HepG2 (cell line): ENCODE data around the gene UNC5CL. TPM values are rescaled to one million over a fixed set of nuclear protein-coding genes. Genes with fewer than 3 reads are reported as not detected.
A peak's percentile ranks its signal among the peaks of the same experiment; 100 is the strongest.

Experiments
- ATAC-seq: fragments of 200-7000 bp; cut with Tn5 transposase; 3 replicates; pipeline ENCODE4 v1.9.1; 2020; ENCODE audit warnings: mild to moderate bottlenecking, moderate library complexity
- BruUV-seq: library from RNA; stranded (reverse); fragments of 400-500 nt; replicated peaks from 2 replicates; lab custom pipeline; 2021; lab: Mats Ljungman, UMichigan
- CTCF ChIA-PET: fragments of 300-600 bp; formaldehyde crosslinking; extraction: SDS; loops from one replicate; lab custom pipeline; 2021; ENCODE audit warnings: low total read pairs, inconsistent platforms, low intra/inter-chr PET ratio; lab: Yijun Ruan, JAX
- POLR2A ChIA-PET: fragments of 350-600 bp; sonication (Branson Sonifier 250); formaldehyde crosslinking; loops from one replicate; lab custom pipeline; 2020; ENCODE audit warnings: antibody characterized with exemption, inconsistent platforms; lab: Yijun Ruan, JAX
- DNase-seq: peaks from one replicate; pipeline ENCODE4 v3.0.0-alpha.2; 2015; ENCODE audit warnings: low spot score
- FAIRE-seq: peaks from 3 replicates; lab custom pipeline; 2011; peaks lifted over from hg19 to GRCh38; lab: Jason Lieb, UNC
- H2AFZ ChIP-seq: one replicate; pipeline ENCODE4 v1.6.1; 2011; ENCODE audit warnings: low read length, inconsistent platforms
- H3K27ac ChIP-seq: fragments of 300-600 bp; 3 replicates; pipeline ENCODE4 v1.8.0; 2011; ENCODE audit warnings: mixed run types, mild to moderate bottlenecking, mixed read lengths, low read length, inconsistent platforms; ENCODE audit not compliant: insufficient read depth; ENCODE audit errors: extremely low read length
- H3K27me3 ChIP-seq, 2 experiments: fragments of 200-600 bp in 1 of 2; 2 replicates in 1 of 2; 3 replicates in 1 of 2; pipeline versions ENCODE4 v1.6.0 to v1.8.0; 2011; ENCODE audit warnings: low read length in 2 of 2, mild to moderate bottlenecking in 2 of 2, moderate library complexity in 2 of 2, inconsistent platforms in 1 of 2; ENCODE audit not compliant: insufficient read depth in 2 of 2, control insufficient read depth in 1 of 2
- H3K36me3 ChIP-seq, 2 experiments: fragments of 200-600 bp in 1 of 2; replicated peaks in 1 of 2; 2 replicates in 1 of 2; 3 replicates in 1 of 2; pipeline versions ENCODE4 v1.5.1 to v1.8.0; 2011; ENCODE audit warnings: low read length in 2 of 2, inconsistent platforms in 1 of 2; ENCODE audit not compliant: insufficient read depth in 2 of 2, control insufficient read depth in 1 of 2
- H3K4me1 ChIP-seq: 2 replicates; pipeline ENCODE4 v1.5.1; 2012; ENCODE audit warnings: low read length, inconsistent platforms; ENCODE audit not compliant: insufficient read depth
- H3K4me2 ChIP-seq: 2 replicates; pipeline ENCODE4 v1.6.0; 2011; ENCODE audit warnings: low read depth, low read length, inconsistent platforms
- H3K4me3 ChIP-seq, 3 experiments: fragments of 200-600 bp in 1 of 3; sonication (generic), shearing (Covaris generic) in 1 of 3; replicated peaks in 1 of 3; 2 replicates each; pipeline ENCODE4 v1.5.1; 2011 to 2016; ENCODE audit warnings: low read length in 3 of 3, inconsistent platforms in 2 of 3, low read depth in 2 of 3, mild to moderate bottlenecking in 2 of 3, control low read depth in 1 of 3, mixed read lengths in 1 of 3; ENCODE audit not compliant: insufficient read depth in 1 of 3
- H3K79me2 ChIP-seq: one replicate; pipeline ENCODE4 v1.6.1; 2011; ENCODE audit warnings: low read length, inconsistent platforms; ENCODE audit not compliant: insufficient read depth
- H3K9ac ChIP-seq: 2 replicates; pipeline ENCODE4 v1.6.0; 2011; ENCODE audit warnings: mild to moderate bottlenecking, low read depth, low read length, inconsistent platforms; ENCODE audit not compliant: insufficient read depth
- H3K9me3 ChIP-seq: 2 replicates; pipeline ENCODE4 v1.5.1; 2012; ENCODE audit warnings: mild to moderate bottlenecking, low read length
- H4K20me1 ChIP-seq: 2 replicates; pipeline ENCODE4 v1.6.0; 2011; ENCODE audit warnings: inconsistent platforms, mild to moderate bottlenecking, low read length, moderate library complexity; ENCODE audit not compliant: insufficient read depth
- CEBPB ChIP-seq: IDR thresholded peaks from 2 replicates; pipeline ENCODE4 v1.6.1; 2011; ENCODE audit warnings: low read depth, low read length, improper control_type of control experiment, borderline replicate concordance
- ELF4 ChIP-seq: sonication (generic); formaldehyde crosslinking; IDR thresholded peaks from 2 replicates; pipeline ENCODE4 v1.5.0; 2020; ENCODE audit warnings: missing genetic modification reagents, mild to moderate bottlenecking, moderate library complexity, borderline replicate concordance
- FOXA1 ChIP-seq, 2 experiments: fragments of 450-650 bp in 1 of 2; sonication (generic) in 1 of 2; formaldehyde crosslinking in 1 of 2; IDR thresholded peaks; 2 replicates each; pipeline versions ENCODE4 v1.4.0 to v1.6.1; 2016 to 2020; ENCODE audit warnings: missing genetic modification reagents in 1 of 2
- GATAD2A ChIP-seq: IDR thresholded peaks from 2 replicates; pipeline ENCODE4 v1.6.1; 2016
- MAX ChIP-seq: IDR thresholded peaks from 2 replicates; pipeline ENCODE4 v1.6.1; 2012; ENCODE audit warnings: inconsistent platforms
- MAZ ChIP-seq, 2 experiments: sonication (generic) in 1 of 2; formaldehyde crosslinking in 1 of 2; IDR thresholded peaks; 2 replicates each; pipeline versions ENCODE4 v1.5.0 to v1.6.1; 2012 to 2020; ENCODE audit warnings: low read depth in 2 of 2, mild to moderate bottlenecking in 2 of 2, borderline replicate concordance in 1 of 2, improper control_type of control experiment in 1 of 2, low read length in 1 of 2, missing genetic modification reagents in 1 of 2, moderate library complexity in 1 of 2
- RBFOX2 ChIP-seq: fragments of 200-400 bp; formaldehyde crosslinking; IDR thresholded peaks from 2 replicates; pipeline ENCODE4 v1.6.1; 2017; ENCODE audit warnings: low read depth, mild to moderate bottlenecking, low read length
- TFDP1 ChIP-seq: IDR thresholded peaks from 2 replicates; pipeline ENCODE4 v1.6.1; 2016; ENCODE audit warnings: missing compliant biosample characterization, missing genetic modification reagents, borderline replicate concordance
- ZBED4 ChIP-seq: sonication (generic); formaldehyde crosslinking; IDR thresholded peaks from 2 replicates; pipeline ENCODE4 v1.4.0; 2020; ENCODE audit warnings: missing genetic modification reagents, borderline replicate concordance
- ZNF292 ChIP-seq: sonication (generic); formaldehyde crosslinking; IDR thresholded peaks from 2 replicates; pipeline ENCODE4 v1.8.1; 2022; ENCODE audit warnings: mild to moderate bottlenecking, low read depth, missing genetic modification reagents, borderline replicate concordance
- ZNF772 ChIP-seq: sonication (generic); formaldehyde crosslinking; IDR thresholded peaks from 2 replicates; pipeline ENCODE4 v1.5.0; 2020; ENCODE audit warnings: mild to moderate bottlenecking, missing genetic modification reagents
- WGBS: methylation state at CpG from one replicate; pipeline ENCODE4 v1.1.6; 2017; ENCODE audit warnings: low lambda C conversion rate; 5-methylcytosine and 5-hydroxymethylcytosine counted together
- in situ Hi-C: cut with HindIII; loops from 2 replicates; pipeline ENCODE4 v1.10.0; 2017; ENCODE audit warnings: low pct_unique_long_range_greater_than_20kb; ENCODE audit not compliant: extremely low pct_ligation_motif_present
- intact Hi-C: fragments of 100-400 bp; cut with micrococcal nuclease; formaldehyde crosslinking; loops from one replicate; pipeline ENCODE4 v1.10.0; 2022; ENCODE audit not compliant: unreplicated experiment
- polyA plus RNA-seq, 8 experiments: library from polyadenylated mRNA; depleted of rRNA in 3 of 8; stranded (reverse) in 7 of 8; unstranded in 1 of 8; fragments of >200 nt; fragmentation: Illumina TruSeq in 4 of 8; extraction: Trizol in 4 of 8; gene quantifications; 2 replicates each; pipeline versions ENCODE4 v1.2.1 to v1.2.3, GENCODE V29; 2011 to 2016; ENCODE audit warnings: low read depth in 4 of 8, missing spikeins in 1 of 8, mixed read lengths in 1 of 8; ENCODE audit not compliant: insufficient read depth in 1 of 8
- total RNA-seq, 5 experiments: library from RNA; depleted of rRNA; stranded (reverse); fragments of >200 nt; fragmentation: Illumina TruSeq; extraction: Trizol; gene quantifications; 2 replicates each; pipeline ENCODE4 v1.2.3, GENCODE V29; 2016; ENCODE audit warnings: low read depth in 1 of 5
- TF ChIP-seq, protein P1 (sequence below): IDR thresholded peaks from 2 replicates; pipeline ENCODE4 v1.6.1; 2016; ENCODE audit warnings: mild to moderate bottlenecking

The UNC5CL gene
- total and polyA plus RNA-seq, 2 of the 13 experiments (the other 11 are each of a cell fraction or from before 2014, with no cell fraction given), result 2.4 to 2.5 TPM

DNA sequence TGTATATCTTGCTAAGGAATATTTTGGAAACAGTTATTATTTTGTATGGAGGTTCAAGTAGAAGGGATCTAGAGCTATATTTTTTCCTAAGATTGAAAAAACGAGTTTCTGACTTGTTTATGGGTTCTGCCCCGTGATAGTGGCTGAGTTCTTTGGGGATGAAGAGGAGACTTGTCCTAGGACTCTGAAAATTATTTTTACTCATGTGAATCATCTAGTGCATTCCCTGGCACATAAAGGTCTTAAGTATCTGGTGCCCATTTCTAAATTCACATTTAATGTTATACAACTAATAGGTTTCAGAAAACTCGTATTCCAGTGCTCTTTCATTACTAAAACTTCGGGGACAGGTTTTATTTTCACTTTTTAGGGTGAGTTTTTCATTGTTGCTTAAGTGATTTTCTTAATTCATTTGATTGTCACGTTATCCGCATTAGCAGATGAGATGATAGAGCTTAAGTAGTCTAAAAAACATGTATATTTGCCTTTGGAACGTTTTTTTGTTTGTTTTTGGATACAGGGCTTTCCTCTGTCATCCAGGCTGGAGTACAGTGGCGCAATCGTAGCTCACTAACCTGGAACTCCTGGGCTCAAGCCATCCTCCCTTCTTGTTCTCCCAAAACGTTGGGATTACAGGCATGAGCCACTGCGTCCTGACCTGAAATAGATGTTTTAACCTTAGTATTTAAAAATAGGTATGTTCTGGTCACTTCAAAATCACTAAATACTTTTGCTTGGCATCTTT, 35.8 kb upstream of the UNC5CL start (continued):
- TF ChIP-seq FOXA1 (IDR thresholded peaks at IDR 0.05) (no peak), FOXA1 (CRISPR knock-in tag; IDR thresholded peaks at IDR 0.05) (peak; percentile 33; the same call in 1 of the 2 replicates), ELF4 (CRISPR knock-in tag) (peak; percentile 41; the same call in 1 of the 2 replicates), CEBPB (peak; percentile 85), GATAD2A (CRISPR knock-in tag) (peak; percentile 44; the same call in 1 of the 2 replicates), MAZ (IDR thresholded peaks at IDR 0.05; ENCODE audit: borderline replicate concordance, low read depth, low read length) (no peak), MAZ (CRISPR knock-in tag; IDR thresholded peaks at IDR 0.05; ENCODE audit: low read depth) (no peak), RBFOX2 (peak; percentile 40; the same call in 1 of the 2 replicates)

DNA sequence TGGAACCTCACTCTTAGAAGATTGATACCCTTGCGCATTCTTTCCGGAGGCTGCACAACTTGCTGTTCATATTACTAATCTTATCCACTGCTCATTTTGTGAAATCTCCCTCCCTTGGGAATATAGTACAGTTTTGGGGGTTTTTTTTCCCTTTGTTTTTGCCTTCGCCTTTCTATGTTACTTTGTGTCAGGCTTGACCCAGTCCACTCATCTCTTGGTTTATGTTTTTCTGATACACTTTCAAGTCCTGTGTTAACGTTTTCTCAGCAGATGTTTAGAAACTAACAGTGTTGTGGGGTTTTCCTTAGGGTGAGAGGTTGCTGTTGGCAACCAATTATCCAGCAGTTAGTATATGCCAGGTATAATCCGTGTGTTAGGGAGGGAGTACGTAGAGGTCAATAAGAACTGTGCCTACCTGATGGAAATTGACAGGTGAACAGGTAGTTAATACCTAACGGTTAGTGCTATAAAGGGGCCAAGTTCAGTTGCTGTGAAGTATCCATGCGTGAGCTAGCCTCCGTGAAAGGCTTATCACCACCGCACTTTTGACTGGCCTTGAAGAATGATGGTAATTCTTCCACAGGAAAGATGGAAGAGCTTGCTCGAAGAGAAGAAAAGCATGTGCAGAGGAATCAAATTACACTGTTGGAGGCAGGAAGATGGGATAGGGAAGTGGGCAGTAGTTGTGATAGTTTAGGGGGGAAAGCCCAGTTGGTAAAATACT, 35.1 kb upstream of the UNC5CL start:
- H3K9ac ChIP-seq, result peak overlapping the region; percentile 99
- DNase-seq, result no peak
- peaks cover 4 to 10% of the 10 kb centered on the region in 2 experiments for H3K36me3 ChIP-seq
- ATAC-seq, result no peak
- peaks cover 63% of the 10 kb centered on the region for H3K79me2 ChIP-seq
- BruUV-seq, result TSS peak; percentile 64
- in situ Hi-C loops (loop anchor here (5.0 kb wide), 1 partner anchor 77 kb away; no protein-coding TSS in a partner anchor), intact Hi-C loops (loop anchor here (2.0 kb wide), 2 partner anchors 115 to 175 kb away; no protein-coding TSS in a partner anchor)
- H3K4me2 ChIP-seq, result peak overlapping the region; percentile 93
- peaks cover 17% of the 10 kb centered on the region for H4K20me1 ChIP-seq
- peaks cover 43% of the 10 kb centered on the region for H3K4me1 ChIP-seq
- POLR2A ChIA-PET, result interaction anchor here (1.2 to 1.7 kb wide), 3 partner anchors 10 to 163 kb away, joined by 3 to 7 read pairs (median 7); no protein-coding TSS in a partner anchor
- CTCF ChIA-PET, result no interaction called here
- no peak for FAIRE-seq
- no peak overlapping the region for H2AFZ ChIP-seq
- H3K9me3 ChIP-seq, result no peaks in the 10 kb centered on the region
- peak overlapping the region; percentile 97 for H3K27ac ChIP-seq
- H3K4me3 ChIP-seq, result peak overlapping the region; percentile 97 to 100 (median 98)
- WGBS, result under 1% methylated on average over 11 of the region's 11 CpGs
- H3K27me3 ChIP-seq, result no peaks in the 10 kb centered on the region; a peak in 2 of 5 replicates
- TF ChIP-seq TFDP1 (CRISPR knock-in tag) (0 out of 2 replicates have a peak, but pooled peaks have one; percentile 35), ZNF772 (CRISPR knock-in tag) (peak; percentile 43; the same call in 1 of the 2 replicates), ZBED4 (CRISPR knock-in tag) (0 out of 2 replicates have a peak, but pooled peaks have one; percentile 3), ZNF292 (no peak), MAX (0 out of 2 replicates have a peak, but pooled peaks have one; percentile 28)
- TF ChIP-seq, protein P1, sequence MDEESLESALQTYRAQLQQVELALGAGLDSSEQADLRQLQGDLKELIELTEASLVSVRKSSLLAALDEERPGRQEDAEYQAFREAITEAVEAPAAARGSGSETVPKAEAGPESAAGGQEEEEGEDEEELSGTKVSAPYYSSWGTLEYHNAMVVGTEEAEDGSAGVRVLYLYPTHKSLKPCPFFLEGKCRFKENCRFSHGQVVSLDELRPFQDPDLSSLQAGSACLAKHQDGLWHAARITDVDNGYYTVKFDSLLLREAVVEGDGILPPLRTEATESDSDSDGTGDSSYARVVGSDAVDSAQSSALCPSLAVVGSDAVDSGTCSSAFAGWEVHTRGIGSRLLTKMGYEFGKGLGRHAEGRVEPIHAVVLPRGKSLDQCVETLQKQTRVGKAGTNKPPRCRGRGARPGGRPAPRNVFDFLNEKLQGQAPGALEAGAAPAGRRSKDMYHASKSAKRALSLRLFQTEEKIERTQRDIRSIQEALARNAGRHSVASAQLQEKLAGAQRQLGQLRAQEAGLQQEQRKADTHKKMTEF (CRISPR knock-in tag), result no peak
